ENCODE measurements around the gene MGME1.

The MGME1 gene

DNA sequence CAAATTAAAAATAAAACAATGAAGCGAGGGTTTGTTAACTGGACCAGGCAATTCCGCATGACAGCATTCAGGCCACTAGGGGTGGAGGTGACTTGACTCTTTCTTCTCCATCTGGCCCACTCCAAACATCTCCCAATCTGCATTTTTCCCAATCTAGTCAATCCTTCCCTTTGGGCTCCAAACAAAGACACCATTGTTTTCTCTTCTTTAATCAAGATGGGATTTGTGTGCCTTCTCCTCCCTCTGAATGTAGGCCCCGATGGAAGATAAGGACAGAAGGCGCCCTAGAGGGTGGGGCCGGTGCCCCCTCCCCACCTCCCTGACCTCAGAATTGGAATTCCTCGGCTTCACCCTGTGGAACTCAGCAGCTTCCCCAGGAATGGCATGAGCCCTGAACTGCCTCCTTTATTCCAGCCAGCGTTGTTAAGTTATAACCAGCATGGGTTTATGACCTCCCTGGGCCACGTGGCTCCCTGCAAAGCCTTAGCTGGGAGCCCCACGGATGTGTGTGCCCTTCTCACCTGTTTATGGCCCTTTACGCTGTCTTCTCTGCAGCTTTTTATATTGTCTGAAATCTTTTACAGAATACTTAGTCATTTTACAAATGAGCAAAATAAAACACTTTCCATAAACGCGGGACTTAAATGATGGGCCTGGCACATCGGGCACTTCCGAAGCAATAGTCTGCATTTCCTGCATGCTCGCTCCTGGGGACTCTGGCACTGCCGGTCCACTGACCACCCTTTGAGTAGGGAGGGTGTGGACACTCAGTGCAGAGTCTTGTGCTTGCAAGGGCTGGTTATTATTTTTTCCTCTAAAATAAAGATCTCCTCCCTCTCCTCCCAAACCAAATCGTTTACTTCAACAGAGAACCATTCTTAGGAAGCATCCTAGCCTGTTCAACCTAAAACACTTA is 64.4 kb downstream of the MGME1 start:
- Histone ChIP-seq H3K9me3 (ENCODE audit: control extremely low read depth in 1 of 5, control insufficient read depth in 4 of 5, insufficient read depth in 2 of 5, low read depth in 1 of 5, low read length in 4 of 5) (no peaks in the 10 kb centered on the region), H3K27ac (ENCODE audit: insufficient read depth in 1 of 2, low read depth in 1 of 2, low read length in 2 of 2, poor library complexity in 1 of 2, severe bottlenecking in 2 of 2) (no peak overlapping the region), H3K4me1 (ENCODE audit: control extremely low read depth in 1 of 4, control insufficient read depth in 4 of 4, insufficient read depth in 4 of 4, low read length in 3 of 4) (no peaks in the 10 kb centered on the region), H3K4me3 (ENCODE audit: control insufficient read depth in 1 of 7, extremely low read depth in 1 of 7, insufficient read depth in 4 of 7, low read depth in 2 of 7, low read length in 6 of 7) (no peak overlapping the region), H3K36me3 (ENCODE audit: control insufficient read depth in 4 of 4, insufficient read depth in 4 of 4, low read length in 3 of 4) (no peaks in the 10 kb centered on the region), H3K27me3 (replicated peaks in 2 of 5; ENCODE audit: control insufficient read depth in 4 of 5, insufficient read depth in 5 of 5, low read length in 4 of 5) (no peaks in the 10 kb centered on the region)
- 93% methylated on average over 10 of the region's 17 CpGs for WGBS (ENCODE audit: insufficient coverage)
- ChIA-PET CTCF (no interaction called here), POLR2A (no interaction called here)
- DNase-seq = no peak

DNA sequence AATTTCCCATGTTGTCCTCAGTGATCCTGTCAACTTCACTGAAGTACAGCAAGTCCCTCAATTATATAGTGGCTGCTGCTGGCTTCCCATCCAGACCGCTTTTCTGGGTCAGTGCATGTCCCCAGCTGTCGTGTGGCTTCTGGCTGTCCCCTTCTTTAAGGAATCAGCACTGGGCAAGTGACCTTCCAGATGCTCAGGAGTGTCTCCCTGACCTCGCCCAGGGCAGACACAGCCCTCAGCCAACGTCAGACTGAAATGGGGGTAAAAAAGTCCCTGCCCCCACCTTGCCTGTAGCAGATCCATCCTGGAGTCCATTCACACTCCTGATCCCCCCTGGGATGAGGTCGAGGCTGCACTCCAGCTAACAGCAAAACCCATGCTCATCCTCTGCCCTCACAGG is 65.2 kb downstream of the MGME1 start:
- H3K27ac ChIP-seq (ENCODE audit: insufficient read depth in 1 of 2, low read depth in 1 of 2, low read length in 2 of 2, poor library complexity in 1 of 2, severe bottlenecking in 2 of 2) = no peak overlapping the region
- ChIA-PET CTCF (no interaction called here), POLR2A (no interaction called here)
- no peak for DNase-seq
- H3K4me1 ChIP-seq (ENCODE audit: control extremely low read depth in 1 of 4, control insufficient read depth in 4 of 4, insufficient read depth in 4 of 4, low read length in 3 of 4) = no peaks in the 10 kb centered on the region
- H3K4me3 ChIP-seq (ENCODE audit: control insufficient read depth in 1 of 7, extremely low read depth in 1 of 7, insufficient read depth in 4 of 7, low read depth in 2 of 7, low read length in 6 of 7) = no peak overlapping the region
- H3K9me3 ChIP-seq (ENCODE audit: control extremely low read depth in 1 of 5, control insufficient read depth in 4 of 5, insufficient read depth in 2 of 5, low read depth in 1 of 5, low read length in 4 of 5) = no peaks in the 10 kb centered on the region
- no peaks in the 10 kb centered on the region for H3K36me3 ChIP-seq (ENCODE audit: control insufficient read depth in 4 of 4, insufficient read depth in 4 of 4, low read length in 3 of 4)
- peaks cover 0 to 2% (median 0%) of the 10 kb centered on the region in 5 experiments for H3K27me3 ChIP-seq (replicated peaks in 2 of 5; ENCODE audit: control insufficient read depth in 4 of 5, insufficient read depth in 5 of 5, low read length in 4 of 5)
- 95% methylated on average over 4 of the region's 5 CpGs for WGBS (ENCODE audit: insufficient coverage)

DNA sequence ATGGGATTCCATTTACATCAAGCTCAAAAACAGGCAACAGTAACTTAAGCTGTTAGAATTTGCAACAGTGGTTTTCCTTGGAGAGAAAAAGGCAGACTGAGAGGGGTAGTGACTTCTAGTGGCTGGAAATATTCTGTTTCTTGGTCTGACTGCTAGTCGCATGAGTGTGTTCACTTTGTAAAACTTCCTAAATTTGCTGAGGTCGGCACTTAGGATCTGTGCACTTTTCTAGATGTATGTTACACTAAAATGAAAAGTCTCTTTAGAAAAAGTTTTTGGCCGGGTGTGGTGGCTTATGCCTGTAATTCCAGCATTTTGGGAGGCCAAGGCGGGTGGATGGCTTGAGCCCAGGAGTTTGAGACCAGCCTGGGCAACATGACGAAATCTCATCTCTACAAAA is 70.2 kb downstream of the MGME1 start:
- ChIA-PET POLR2A (no interaction called here), CTCF (interaction anchor here (1.1 to 1.5 kb wide), 3 partner anchors 8 to 14 kb away, joined by 4 to 5 read pairs (median 4); no protein-coding TSS in a partner anchor)
- H3K27ac ChIP-seq (ENCODE audit: insufficient read depth in 1 of 2, low read depth in 1 of 2, low read length in 2 of 2, poor library complexity in 1 of 2, severe bottlenecking in 2 of 2) = no peak overlapping the region
- peaks cover 0 to 4% (median 0%) of the 10 kb centered on the region in 5 experiments for H3K27me3 ChIP-seq (replicated peaks in 2 of 5; ENCODE audit: control insufficient read depth in 4 of 5, insufficient read depth in 5 of 5, low read length in 4 of 5)
- 88% methylated on average over 2 of the region's 5 CpGs for WGBS (ENCODE audit: insufficient coverage)
- H3K36me3 ChIP-seq (ENCODE audit: control insufficient read depth in 4 of 4, insufficient read depth in 4 of 4, low read length in 3 of 4) = no peaks in the 10 kb centered on the region
- DNase-seq = no peak
- peaks cover 0 to 7% (median 3%) of the 10 kb centered on the region in 5 experiments for H3K9me3 ChIP-seq (ENCODE audit: control extremely low read depth in 1 of 5, control insufficient read depth in 4 of 5, insufficient read depth in 2 of 5, low read depth in 1 of 5, low read length in 4 of 5)
- no peaks in the 10 kb centered on the region for H3K4me1 ChIP-seq (ENCODE audit: control extremely low read depth in 1 of 4, control insufficient read depth in 4 of 4, insufficient read depth in 4 of 4, low read length in 3 of 4)
- no peak overlapping the region for H3K4me3 ChIP-seq (ENCODE audit: control insufficient read depth in 1 of 7, extremely low read depth in 1 of 7, insufficient read depth in 4 of 7, low read depth in 2 of 7, low read length in 6 of 7)

All from common myeloid progenitor, CD34-positive (primary cell).